Activated T-helper 17 cell treated with anti-CD3 and anti-CD28 coated beads, Interleukin-2, amount 50 U/mL, for 72 hours (primary cell): ENCODE measurements around the gene DIAPH3. TPM values are rescaled to one million over a fixed set of nuclear protein-coding genes. Genes with fewer than 3 reads are reported as not detected.

Experiments used
- ATAC-seq: fragments of 150-1000 bp; cut with Tn5 transposase; replicated peaks from 2 replicates; pipeline ENCODE4 v1.10.0; 2021; ENCODE audit warnings: mild to moderate bottlenecking, moderate library complexity
- H3K27ac Mint-ChIP-seq: one replicate; pipeline ENCODE4 v1.8.0; 2022; ENCODE audit warnings: mixed read lengths
- H3K27me3 Mint-ChIP-seq: one replicate; pipeline ENCODE4 v1.8.0; 2022; ENCODE audit warnings: mixed read lengths
- H3K36me3 Mint-ChIP-seq: one replicate; pipeline ENCODE4 v1.8.0; 2022; ENCODE audit warnings: low read depth, mild to moderate bottlenecking, mixed read lengths
- H3K4me1 Mint-ChIP-seq: one replicate; pipeline ENCODE4 v1.8.0; 2022; ENCODE audit warnings: mixed read lengths
- H3K4me3 Mint-ChIP-seq: one replicate; pipeline ENCODE4 v1.8.0; 2022; ENCODE audit warnings: mild to moderate bottlenecking, mixed read lengths
- H3K9me3 Mint-ChIP-seq: one replicate; pipeline ENCODE4 v1.8.0; 2022; ENCODE audit warnings: mixed read lengths
- total RNA-seq, 2 donors: library from RNA; stranded (reverse); gene quantifications; one replicate each; pipeline ENCODE4 v1.2.3, GENCODE V29; 2022

DIAPH3 gene
- total RNA-seq, 2 donors from 2014 or later = 23.8 to 31.0 TPM

- Mint-ChIP-seq H3K9me3 (no peaks in the 10 kb centered on the region), H3K27me3 (no peaks in the 10 kb centered on the region), H3K36me3 (no peaks in the 10 kb centered on the region), H3K4me1 (no peaks in the 10 kb centered on the region), H3K4me3 (no peak overlapping the region), H3K27ac (no peak overlapping the region)
- ATAC-seq = no peak
Observed at GRCh38 chr13:59888408-59888807, 275.3 kb downstream of the DIAPH3 start.

GRCh38 chr13:59885076-59885475 lies 278.7 kb downstream of the DIAPH3 start:
- H3K4me3 Mint-ChIP-seq = no peak overlapping the region

GRCh38 chr13:59883885-59884284 lies 279.8 kb downstream of the DIAPH3 start:
- no peak for ATAC-seq
- H3K36me3 Mint-ChIP-seq = no peaks in the 10 kb centered on the region
- H3K4me3 Mint-ChIP-seq = no peak overlapping the region
- H3K27me3 Mint-ChIP-seq = no peaks in the 10 kb centered on the region
- H3K27ac Mint-ChIP-seq = no peak overlapping the region
- no peaks in the 10 kb centered on the region for H3K4me1 Mint-ChIP-seq
- H3K9me3 Mint-ChIP-seq = no peaks in the 10 kb centered on the region

More at GRCh38 chr13:59885076-59885475, 278.7 kb downstream of the DIAPH3 start:
- no peaks in the 10 kb centered on the region for H3K4me1 Mint-ChIP-seq
- no peaks in the 10 kb centered on the region for H3K36me3 Mint-ChIP-seq
- H3K9me3 Mint-ChIP-seq = no peaks in the 10 kb centered on the region
- no peak overlapping the region for H3K27ac Mint-ChIP-seq
- H3K27me3 Mint-ChIP-seq = no peaks in the 10 kb centered on the region
- ATAC-seq = no peak

GRCh38 chr13:59880468-59880867 lies 283.3 kb downstream of the DIAPH3 start:
- Mint-ChIP-seq H3K27me3 (no peaks in the 10 kb centered on the region), H3K27ac (no peak overlapping the region), H3K4me1 (no peaks in the 10 kb centered on the region), H3K9me3 (no peaks in the 10 kb centered on the region), H3K4me3 (no peak overlapping the region), H3K36me3 (no peaks in the 10 kb centered on the region)
- ATAC-seq = no peak

- H3K36me3 Mint-ChIP-seq = no peaks in the 10 kb centered on the region
- no peak overlapping the region for H3K27ac Mint-ChIP-seq
- H3K9me3 Mint-ChIP-seq = no peaks in the 10 kb centered on the region
- H3K4me1 Mint-ChIP-seq = no peaks in the 10 kb centered on the region
- no peak for ATAC-seq
- no peak overlapping the region for H3K4me3 Mint-ChIP-seq
- H3K27me3 Mint-ChIP-seq = no peaks in the 10 kb centered on the region
Observed at GRCh38 chr13:59879281-59879680, 284.4 kb downstream of the DIAPH3 start.

- H3K4me3 Mint-ChIP-seq = no peak overlapping the region
- no peaks in the 10 kb centered on the region for H3K4me1 Mint-ChIP-seq
- H3K9me3 Mint-ChIP-seq = no peaks in the 10 kb centered on the region
- H3K27me3 Mint-ChIP-seq = no peaks in the 10 kb centered on the region
- H3K36me3 Mint-ChIP-seq = no peaks in the 10 kb centered on the region
- no peak for ATAC-seq
- H3K27ac Mint-ChIP-seq = no peak overlapping the region
Observed at GRCh38 chr13:59877933-59878332, 285.8 kb downstream of the DIAPH3 start.

GRCh38 chr13:59874973-59875372 lies 288.8 kb downstream of the DIAPH3 start:
- no peaks in the 10 kb centered on the region for H3K27me3 Mint-ChIP-seq
- ATAC-seq = no peak
- no peaks in the 10 kb centered on the region for H3K36me3 Mint-ChIP-seq
- H3K4me1 Mint-ChIP-seq = no peaks in the 10 kb centered on the region
- H3K27ac Mint-ChIP-seq = no peak overlapping the region
- H3K9me3 Mint-ChIP-seq = no peaks in the 10 kb centered on the region
- H3K4me3 Mint-ChIP-seq = no peak overlapping the region

- Mint-ChIP-seq H3K36me3 (no peaks in the 10 kb centered on the region), H3K27me3 (no peaks in the 10 kb centered on the region), H3K4me1 (no peaks in the 10 kb centered on the region), H3K27ac (no peak overlapping the region), H3K4me3 (no peak overlapping the region), H3K9me3 (no peaks in the 10 kb centered on the region)
- no peak for ATAC-seq
Observed at GRCh38 chr13:59873856-59874255, 289.9 kb downstream of the DIAPH3 start.

- ATAC-seq = no peak
- Mint-ChIP-seq H3K27ac (no peak overlapping the region), H3K36me3 (no peaks in the 10 kb centered on the region), H3K4me3 (no peak overlapping the region), H3K4me1 (no peaks in the 10 kb centered on the region), H3K9me3 (no peaks in the 10 kb centered on the region), H3K27me3 (no peaks in the 10 kb centered on the region)
Observed at GRCh38 chr13:59873309-59873708, 290.4 kb downstream of the DIAPH3 start.

GRCh38 chr13:59867867-59868266 lies 295.9 kb downstream of the DIAPH3 start:
- H3K9me3 Mint-ChIP-seq = no peaks in the 10 kb centered on the region
- H3K36me3 Mint-ChIP-seq = no peaks in the 10 kb centered on the region
- no peak overlapping the region for H3K27ac Mint-ChIP-seq
- no peaks in the 10 kb centered on the region for H3K27me3 Mint-ChIP-seq
- no peak for ATAC-seq
- no peaks in the 10 kb centered on the region for H3K4me1 Mint-ChIP-seq
- H3K4me3 Mint-ChIP-seq = no peak overlapping the region

- no peaks in the 10 kb centered on the region for H3K36me3 Mint-ChIP-seq
- no peak overlapping the region for H3K27ac Mint-ChIP-seq
- H3K4me1 Mint-ChIP-seq = no peaks in the 10 kb centered on the region
- no peak for ATAC-seq
- no peak overlapping the region for H3K4me3 Mint-ChIP-seq
- no peaks in the 10 kb centered on the region for H3K27me3 Mint-ChIP-seq
- H3K9me3 Mint-ChIP-seq = no peaks in the 10 kb centered on the region
Observed at GRCh38 chr13:59865398-59865797, 298.3 kb downstream of the DIAPH3 start.

GRCh38 chr13:59863621-59864020 lies 300.1 kb downstream of the DIAPH3 start:
- no peaks in the 10 kb centered on the region for H3K9me3 Mint-ChIP-seq
- no peaks in the 10 kb centered on the region for H3K36me3 Mint-ChIP-seq
- ATAC-seq = no peak
- no peaks in the 10 kb centered on the region for H3K27me3 Mint-ChIP-seq
- H3K27ac Mint-ChIP-seq = no peak overlapping the region
- H3K4me1 Mint-ChIP-seq = no peaks in the 10 kb centered on the region
- no peak overlapping the region for H3K4me3 Mint-ChIP-seq

GRCh38 chr13:59861676-59862075 lies 302.1 kb downstream of the DIAPH3 start:
- H3K27me3 Mint-ChIP-seq = no peaks in the 10 kb centered on the region
- no peaks in the 10 kb centered on the region for H3K36me3 Mint-ChIP-seq
- ATAC-seq = no peak
- H3K4me1 Mint-ChIP-seq = no peaks in the 10 kb centered on the region
- no peak overlapping the region for H3K4me3 Mint-ChIP-seq
- no peak overlapping the region for H3K27ac Mint-ChIP-seq
- no peaks in the 10 kb centered on the region for H3K9me3 Mint-ChIP-seq

GRCh38 chr13:59856281-59856810 lies 307.4 kb downstream of the DIAPH3 start:
- no peak for ATAC-seq
- peaks cover under 1% of the 10 kb centered on the region for H3K9me3 Mint-ChIP-seq
- H3K27ac Mint-ChIP-seq = no peak overlapping the region
- H3K4me1 Mint-ChIP-seq = no peaks in the 10 kb centered on the region
- no peaks in the 10 kb centered on the region for H3K27me3 Mint-ChIP-seq
- H3K4me3 Mint-ChIP-seq = no peak overlapping the region
- no peaks in the 10 kb centered on the region for H3K36me3 Mint-ChIP-seq

GRCh38 chr13:59846845-59847620 lies 316.7 kb downstream of the DIAPH3 start:
- Mint-ChIP-seq H3K27ac (no peak overlapping the region), H3K4me1 (no peaks in the 10 kb centered on the region), H3K36me3 (no peaks in the 10 kb centered on the region), H3K27me3 (no peaks in the 10 kb centered on the region), H3K9me3 (peaks cover 4% of the 10 kb centered on the region), H3K4me3 (no peak overlapping the region)
- no peak for ATAC-seq
